ENCODE results near the gene MYL3.
"Not testable (repeated sequence)": the region's sequence is repeated elsewhere in the genome, so short reads cannot be mapped to it uniquely, and the experiment has no call there.

The MYL3 gene

DNA sequence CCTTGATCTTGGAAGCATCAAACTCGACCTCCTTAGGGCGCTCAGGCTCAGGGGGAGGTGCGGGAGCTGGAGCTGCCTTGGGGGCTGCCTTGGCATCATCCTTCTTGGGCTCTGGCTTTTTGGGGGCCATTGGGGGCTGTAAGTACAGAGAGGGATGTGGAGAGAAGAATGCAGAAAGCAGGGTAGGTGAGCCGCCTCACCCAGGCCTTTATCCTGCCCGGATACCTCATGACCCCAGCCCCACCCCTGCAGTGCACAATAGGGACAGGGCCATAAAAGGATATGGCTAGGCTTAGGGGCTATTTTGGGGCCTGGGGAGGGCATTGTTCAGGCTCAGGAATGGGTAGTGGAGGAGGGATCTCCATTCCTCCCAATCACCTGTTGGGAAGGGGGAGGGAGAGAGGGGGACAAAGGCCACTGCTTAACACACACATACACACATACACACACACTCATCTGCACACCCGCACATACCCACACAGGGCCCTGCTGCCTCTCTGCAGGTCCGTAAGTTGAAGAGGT lies at the start of gene MYL3:
Gene MYL3, minus strand, starts transcription at position 184 of the 522 bp plus-strand sequence. Its CDS starts 54 bp downstream, at position 130.
- DNase-seq (ENCODE audit: low read depth in 2 of 2) = no peak

DNA sequence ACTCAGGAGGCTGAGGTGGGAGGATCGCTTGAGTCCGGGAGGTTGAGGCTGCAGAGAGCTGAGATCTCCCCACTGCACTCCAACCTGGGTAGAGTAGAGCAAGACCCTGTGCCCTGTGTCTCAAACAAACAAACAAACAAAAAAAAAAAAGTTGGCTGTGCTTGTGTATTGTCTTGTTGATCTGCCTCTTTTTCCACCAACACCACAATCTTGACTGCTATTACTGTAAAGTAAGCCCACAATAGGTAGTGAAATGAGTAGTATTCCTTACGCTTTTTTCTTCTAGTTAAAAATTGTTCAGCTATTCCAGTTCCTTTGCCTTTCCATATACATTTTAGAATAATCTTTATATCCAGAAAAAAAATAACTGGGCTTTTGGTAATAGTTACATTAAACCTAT lies 49.7 kb upstream of the MYL3 start:
- no peak for DNase-seq (ENCODE audit: low read depth in 2 of 2)

DNA sequence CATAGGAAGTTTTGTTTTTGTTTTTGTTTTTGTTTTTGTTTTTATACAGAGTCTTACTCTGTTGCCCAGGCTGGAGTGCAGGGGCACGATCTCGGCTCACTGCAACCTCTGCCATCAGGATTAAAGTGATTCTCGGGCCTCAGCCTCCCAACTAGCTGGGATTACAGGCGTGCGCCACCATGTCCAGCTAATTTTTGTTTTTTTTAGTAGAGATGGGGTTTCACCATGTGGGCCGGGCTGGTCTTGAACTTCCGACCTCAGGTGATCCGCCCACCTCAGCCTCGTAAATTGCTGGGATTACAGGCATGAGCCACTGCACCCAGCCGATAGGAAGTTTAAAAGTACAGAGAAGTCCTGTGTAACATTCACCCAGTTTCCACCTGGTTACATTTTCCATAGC lies 47.7 kb upstream of the MYL3 start:
- DNase-seq (ENCODE audit: low read depth in 2 of 2) = not testable (repeated sequence)

DNA sequence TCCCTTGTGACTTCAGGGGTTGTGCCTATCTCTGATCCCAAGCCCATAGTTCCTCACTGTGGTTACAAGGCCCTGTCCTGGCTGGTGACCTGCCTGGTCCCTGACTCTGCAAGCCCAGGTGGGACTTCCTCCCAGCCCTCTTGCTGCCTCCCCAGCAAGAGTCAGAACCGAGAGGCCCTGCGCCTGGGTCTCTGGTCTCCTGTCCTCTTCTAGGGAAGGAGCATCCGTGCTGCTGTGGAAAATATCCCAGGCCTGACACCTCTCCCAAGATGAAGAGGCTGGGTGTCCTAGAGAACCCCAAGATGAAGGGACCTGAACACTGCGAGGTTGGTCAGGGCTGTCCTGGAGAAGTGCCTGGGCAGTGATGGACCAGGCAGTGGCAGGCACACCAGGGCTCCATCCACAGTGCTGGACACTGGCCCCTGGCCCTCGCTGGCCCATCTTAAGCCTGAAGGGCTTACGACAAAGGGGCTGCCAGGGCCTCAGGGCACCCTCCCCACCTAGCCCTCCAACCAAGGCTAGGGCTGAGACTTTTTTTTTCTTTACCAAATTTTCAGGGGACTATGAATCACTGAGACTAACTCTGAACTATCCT lies 47.0 kb upstream of the MYL3 start:
- no peak for DNase-seq (ENCODE audit: low read depth in 2 of 2)

DNA sequence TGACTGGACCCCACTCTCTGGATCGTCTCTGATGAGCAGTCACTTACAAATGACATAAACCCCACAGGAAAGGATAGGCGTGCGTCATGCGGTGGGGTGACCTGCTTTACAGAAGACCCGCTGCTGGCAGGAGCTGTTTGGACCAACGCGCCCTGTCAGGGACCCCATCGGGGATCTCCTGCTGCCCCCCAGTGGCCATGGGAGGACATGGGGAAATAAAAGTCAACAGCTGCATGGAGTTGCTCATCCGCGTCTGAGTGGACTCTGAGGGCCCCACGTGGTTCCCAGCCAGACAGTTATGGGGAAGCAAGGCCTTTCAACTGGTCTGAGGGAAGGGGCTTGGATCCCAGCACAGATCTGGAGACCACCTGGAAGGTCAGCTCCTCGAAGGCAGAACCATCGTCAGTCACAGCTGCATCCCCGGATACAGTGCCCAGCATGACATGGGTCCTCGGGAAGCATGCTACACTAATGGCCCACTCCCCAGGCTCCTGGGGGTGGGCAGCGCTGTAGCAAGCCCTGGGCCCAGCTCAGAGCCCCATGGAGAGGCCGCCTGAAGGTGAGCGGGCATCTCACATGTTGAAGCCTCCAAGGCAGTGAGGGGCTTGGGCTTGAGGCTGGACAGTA lies 46.4 kb upstream of the MYL3 start:
- DNase-seq (ENCODE audit: low read depth in 2 of 2) = peak; percentile 58

DNA sequence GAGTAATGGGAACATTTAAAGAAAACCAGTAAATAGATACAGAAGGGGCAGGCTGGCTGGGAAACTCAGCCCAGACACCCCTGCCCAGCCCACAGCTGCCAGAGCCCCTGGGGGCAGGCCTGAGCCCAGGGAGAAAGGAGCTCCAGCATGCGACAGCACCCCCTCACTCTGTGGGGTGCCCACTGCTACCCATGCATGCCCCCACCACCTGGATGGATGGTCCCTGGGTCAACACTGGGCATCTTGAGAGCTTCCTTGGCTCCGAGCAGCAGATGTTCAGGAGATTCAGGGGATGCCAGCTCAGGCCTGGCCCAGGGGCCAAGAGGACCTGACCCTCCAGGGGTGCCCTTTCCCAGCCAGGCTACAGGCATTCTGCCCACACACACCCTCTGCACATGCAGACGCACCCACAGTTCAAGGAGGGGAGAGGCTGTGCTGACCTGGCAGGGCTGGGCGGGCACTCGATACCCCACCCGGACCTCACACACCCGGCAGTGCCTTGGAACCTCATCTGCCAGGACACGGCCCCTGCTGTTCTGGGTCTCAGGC lies 45.8 kb upstream of the MYL3 start:
- no peak for DNase-seq (ENCODE audit: low read depth in 2 of 2)

DNA sequence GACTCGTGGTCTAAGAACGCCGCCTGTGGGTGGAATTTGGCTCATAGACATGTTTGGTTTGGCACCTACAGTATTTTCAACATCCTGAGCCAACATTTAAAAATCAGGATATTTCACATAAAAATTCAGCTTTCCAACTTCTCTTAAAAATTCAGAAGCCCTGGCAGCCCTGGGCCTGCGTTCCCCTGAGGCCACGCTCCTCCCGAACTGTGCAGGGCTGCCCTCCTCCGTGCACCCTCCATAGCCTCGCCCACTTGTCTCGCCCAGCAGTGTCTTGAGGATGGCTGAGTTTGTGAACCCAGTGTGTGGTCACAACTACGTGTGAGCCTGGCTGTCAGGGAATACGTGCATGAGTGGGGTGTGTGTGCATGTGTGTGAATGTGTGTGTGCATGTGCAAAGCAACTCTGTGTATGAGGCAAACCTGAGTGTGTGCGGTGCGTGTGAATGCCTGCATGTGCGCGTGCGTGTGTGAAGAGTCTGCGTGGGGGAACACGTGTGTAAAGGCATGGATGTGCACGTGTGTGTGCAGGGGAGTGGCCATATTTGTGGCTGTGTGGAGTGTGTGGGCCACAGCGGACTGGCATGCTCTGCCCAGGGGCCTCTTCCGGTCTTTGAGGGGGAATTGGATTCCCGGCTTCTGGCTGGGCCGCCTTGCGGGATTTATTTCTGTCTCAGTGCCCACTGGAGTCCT lies 45.2 kb upstream of the MYL3 start:
- DNase-seq (ENCODE audit: low read depth in 2 of 2) = peak in 1 of 2 experiments; percentile 31

DNA sequence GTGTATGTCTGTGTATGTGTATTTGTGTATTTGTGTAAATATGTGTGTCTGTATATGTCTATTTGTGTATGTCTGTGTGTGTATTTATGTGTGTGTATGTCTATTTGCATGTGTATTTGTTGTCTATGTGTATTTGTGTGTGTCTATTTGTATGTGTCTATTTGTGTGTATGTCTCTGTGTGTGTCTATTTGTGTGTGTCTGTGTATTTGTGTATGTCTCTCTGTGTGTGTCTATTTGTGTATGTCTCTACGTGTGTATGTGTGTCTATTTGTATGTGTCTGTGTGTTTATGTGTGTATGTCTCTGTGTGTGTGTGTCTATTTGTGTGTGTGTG lies 44.7 kb upstream of the MYL3 start:
- DNase-seq (ENCODE audit: low read depth in 2 of 2) = no peak

DNA sequence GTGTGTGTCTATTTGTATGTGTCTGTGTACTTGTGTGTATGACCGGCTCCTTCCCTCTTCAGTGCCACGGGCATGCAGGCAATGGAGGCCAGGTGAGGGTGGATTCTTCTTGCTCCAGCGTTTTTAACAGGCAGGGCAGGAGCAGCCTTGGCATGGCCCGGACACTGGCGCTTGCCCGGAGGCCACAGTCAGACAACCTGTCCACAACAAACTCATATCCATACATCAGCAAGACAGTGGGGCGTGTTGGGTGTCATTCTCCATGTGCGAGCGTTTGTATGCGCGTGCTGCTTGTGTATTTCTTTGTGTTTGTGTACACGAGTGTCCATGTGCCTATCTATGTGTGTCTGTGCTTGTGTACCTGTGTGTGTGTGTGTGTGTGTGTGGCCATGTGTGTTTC lies 44.0 kb upstream of the MYL3 start:
- DNase-seq (ENCODE audit: low read depth in 2 of 2) = no peak

DNA sequence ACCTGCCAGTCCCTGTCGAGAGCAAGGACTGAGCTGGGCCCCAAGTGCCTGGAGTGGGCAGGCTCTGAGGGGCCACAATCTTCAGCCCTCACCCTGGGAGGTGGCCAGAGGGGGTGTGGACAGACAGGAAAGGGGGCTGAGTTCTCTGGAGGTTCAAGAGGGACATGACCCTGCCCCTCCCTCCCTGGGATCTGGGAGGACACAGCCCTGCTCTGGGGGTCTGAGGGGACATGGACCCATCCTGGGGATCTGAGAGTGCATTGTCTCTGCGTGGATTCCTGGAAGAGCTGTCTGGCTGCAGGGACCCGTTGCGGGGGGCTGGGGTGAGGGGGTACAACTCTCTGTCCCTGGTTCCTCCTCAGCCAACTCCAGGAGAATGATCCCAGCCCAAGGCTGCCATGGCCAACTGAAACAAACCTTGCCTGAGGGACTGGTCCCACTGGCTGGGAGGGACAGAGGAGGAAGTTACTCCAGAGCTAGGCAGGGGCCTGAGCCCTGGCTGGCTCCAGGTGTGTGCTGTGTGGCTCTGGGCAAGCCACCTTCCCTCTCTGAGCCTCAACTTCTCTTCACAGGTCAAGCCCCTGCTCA lies 43.3 kb upstream of the MYL3 start:
- DNase-seq (ENCODE audit: low read depth in 2 of 2) = no peak

DNA sequence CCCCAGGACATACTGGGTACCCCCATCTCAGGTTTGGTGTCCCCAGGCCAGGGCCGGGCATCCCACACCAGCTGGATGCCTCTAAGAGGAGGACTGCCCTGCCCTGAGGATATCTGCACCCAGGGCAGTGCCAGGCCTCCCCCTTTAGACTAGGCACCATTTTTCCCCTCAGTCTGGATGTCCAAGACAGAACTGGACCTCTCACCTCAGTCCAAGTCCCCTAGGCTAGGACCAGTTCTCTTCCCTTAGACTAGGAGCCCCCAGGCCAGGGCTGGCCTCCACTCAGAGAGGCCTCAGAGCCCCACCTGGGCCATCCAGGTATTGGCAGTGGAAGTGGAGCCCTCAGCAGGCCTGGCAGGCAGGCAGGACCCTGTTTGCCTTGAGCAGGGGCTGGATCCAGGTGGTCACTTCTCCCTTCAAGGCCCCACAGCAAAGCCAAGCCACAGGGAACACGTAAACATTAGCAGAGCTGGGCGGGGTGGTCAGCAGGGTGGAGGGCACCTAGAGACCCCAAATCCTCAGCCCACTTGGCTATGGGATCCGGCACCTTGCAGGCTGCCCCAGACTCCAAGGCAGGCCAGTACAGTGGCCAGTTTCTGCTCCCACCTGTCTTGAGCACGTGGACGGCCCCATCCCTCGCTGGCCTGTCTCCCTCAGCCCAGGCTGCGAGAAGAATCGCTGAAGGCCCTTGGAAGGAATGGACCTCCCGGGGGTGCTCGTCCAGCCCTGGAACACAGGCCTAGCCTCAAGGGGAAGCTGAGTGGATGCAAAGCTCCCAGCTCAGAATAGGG lies 42.6 kb upstream of the MYL3 start:
- DNase-seq (ENCODE audit: low read depth in 2 of 2) = no peak

DNA sequence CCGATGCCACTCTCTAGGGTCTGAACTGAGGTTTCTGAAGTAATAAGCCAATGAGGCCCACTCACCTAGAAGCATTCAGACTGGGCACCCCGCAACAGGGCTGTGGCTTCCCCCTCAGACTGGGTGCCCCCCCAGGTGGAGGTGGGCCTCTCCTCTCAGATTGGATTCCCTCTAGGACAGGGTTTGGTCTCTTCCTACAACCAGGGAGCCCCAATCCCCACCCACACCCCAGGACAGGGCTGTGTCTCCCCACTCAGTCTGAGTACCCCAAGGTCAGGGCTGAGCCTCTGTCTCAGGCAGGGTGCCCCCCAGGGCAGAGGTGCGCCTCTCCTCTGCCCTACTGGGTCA lies 41.9 kb upstream of the MYL3 start:
- no peak for DNase-seq (ENCODE audit: low read depth in 2 of 2)

DNA sequence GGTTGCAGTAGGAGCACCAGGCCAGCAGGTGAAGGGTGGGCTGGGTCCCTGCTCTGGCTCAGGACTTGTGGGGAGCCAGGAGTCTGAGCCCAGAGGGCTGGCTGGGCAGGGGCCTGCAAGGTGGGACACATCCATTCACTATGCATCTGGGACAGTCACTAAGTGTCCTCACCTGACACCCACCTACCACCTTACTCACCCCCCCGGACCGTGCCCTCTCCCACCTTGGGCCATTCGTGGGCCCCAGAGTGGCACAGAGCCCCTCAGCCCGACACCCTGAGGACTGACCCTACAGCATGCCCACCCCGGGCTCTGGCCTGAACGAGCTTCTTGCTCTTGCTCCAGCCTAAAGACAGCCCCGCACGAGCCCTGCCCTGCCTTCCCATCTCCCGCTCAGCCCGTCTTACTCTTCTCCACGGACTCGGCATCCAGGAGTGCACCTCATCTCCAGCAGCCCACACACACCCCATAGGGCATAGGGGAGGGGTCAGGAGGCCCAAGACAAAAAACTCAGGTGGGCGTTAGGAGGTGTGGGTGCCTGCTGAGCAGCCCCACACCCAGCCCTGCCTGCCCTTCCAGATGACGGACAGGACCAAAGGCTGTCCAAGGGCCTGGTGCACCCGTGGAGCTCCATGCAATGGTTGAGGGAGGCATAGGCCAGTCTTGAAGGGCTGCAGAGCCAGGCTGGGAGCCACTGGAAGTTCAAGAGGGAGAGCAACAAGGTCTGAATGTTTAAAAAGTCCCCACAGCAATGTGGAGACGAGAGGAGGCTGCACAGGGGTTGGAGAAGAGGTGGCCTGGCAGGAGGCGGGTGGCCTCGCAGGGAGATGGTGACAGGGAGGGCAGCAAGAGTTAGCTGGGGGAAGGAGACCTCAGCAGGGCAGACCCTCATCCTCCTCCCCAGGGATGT lies 41.3 kb upstream of the MYL3 start:
- DNase-seq (ENCODE audit: low read depth in 2 of 2) = no peak

DNA sequence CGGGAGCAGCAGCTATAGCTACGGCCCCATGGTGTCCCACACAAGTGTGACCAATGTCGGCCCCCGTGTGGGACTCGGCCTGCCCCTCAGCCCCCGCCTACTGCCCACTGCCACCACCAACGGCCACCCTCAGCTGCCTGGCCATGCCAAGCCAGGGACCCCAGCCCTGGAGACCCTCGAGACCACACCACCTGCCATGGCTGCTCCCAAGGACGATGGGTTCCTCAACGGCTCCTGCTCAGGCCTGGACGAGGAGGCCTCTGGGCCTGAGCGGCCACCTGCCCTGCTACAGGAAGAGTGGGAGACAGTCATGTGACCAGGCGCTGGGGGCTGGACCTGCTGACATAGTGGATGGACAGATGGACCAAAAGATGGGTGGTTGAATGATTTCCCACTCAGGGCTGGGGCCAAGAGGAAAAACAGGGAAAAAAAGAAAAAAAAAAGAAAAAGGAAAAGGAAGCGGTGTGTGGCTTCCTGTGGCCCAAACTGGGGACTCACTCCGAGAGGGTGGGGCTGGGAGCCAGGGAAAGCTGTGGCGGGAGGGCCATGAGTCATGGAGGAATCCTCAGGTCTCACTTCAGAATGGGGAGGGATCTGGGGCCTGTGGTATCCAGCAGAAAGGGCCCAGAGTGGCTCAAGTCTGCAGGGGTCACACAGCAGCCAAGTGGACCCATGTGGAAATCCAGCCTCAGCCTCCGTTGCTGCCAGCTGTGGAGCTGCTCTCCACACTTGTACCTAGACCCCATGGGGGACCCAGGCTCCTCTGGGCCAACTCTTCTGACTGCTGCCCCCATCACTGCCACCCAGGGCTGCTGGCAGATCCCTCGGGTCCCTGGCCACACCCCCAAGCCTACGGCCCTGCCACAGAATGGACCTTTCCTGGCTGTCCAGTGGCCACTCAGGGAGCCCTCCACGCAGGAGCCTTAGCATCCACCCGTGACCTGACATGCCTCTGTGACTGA lies 40.4 kb upstream of the MYL3 start:
- DNase-seq (ENCODE audit: low read depth in 2 of 2) = no peak

DNA sequence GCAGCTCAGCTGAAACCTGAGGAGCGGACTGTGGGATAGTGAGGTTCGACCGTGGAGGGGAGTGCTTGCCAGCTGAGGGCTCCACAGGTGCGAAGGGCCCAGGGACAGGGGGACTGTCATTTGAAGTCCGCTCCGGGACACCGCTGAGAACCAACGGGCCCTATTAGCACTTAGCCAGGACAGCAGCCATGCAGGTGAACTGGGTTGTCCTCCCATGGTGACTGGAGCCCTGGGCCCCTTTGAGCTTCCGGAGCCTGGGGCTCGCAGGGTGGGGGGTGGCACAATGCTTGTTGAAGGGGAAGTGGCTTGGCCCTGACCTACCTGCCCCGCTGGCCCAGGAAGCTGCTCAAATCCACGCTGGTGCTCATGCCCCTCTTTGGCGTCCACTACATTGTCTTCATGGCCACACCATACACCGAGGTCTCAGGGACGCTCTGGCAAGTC lies 39.0 kb upstream of the MYL3 start:
- no peak for DNase-seq (ENCODE audit: low read depth in 2 of 2)

DNA sequence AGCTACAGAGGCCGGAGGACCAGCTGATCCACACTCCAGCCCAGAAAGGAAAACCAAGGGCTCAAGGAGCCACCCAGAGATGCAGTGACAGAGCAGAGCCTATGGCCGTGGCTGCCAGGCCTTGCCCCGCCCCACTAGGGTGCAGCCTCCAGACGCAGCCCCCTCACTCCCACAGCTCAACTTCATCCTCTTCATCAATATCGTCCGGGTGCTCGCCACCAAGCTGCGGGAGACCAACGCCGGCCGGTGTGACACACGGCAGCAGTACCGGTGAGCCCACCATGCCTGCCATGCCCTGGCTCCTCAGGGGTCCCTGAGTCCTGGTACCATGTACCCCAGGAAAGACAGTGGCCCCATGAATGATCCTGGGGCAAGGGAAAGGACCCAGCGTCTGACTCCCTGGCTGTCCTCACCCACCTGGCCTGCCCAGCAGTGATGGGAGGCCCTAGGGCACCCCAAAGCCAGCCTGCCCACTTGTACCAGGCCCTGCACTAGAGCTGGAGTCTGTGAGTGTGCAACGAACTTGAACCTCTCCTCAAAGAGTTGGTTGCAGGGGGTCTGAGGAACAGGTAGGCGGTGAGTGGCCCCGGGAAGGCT lies 38.4 kb upstream of the MYL3 start:
- DNase-seq (ENCODE audit: low read depth in 2 of 2) = no peak

DNA sequence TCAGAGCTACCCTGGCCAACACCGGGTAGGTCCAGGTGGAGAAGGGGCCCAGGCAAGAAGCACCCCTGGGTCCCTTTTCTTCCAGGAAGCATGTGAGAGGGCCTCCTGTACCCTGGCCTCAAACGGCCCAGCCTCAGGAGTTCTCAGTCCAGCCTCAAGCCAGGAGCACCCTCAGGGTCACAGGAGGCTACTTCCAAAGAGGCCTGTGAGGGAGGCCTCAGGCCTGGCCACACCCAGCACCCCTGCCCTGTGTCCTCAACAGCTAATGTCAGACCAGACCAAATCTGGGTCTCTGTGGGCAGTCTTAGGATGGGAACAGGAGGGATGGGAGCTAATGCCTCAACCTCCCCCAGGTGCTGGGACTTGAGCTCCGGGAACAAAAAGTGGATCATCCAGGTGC lies 37.8 kb upstream of the MYL3 start:
- DNase-seq (ENCODE audit: low read depth in 2 of 2) = no peak

DNA sequence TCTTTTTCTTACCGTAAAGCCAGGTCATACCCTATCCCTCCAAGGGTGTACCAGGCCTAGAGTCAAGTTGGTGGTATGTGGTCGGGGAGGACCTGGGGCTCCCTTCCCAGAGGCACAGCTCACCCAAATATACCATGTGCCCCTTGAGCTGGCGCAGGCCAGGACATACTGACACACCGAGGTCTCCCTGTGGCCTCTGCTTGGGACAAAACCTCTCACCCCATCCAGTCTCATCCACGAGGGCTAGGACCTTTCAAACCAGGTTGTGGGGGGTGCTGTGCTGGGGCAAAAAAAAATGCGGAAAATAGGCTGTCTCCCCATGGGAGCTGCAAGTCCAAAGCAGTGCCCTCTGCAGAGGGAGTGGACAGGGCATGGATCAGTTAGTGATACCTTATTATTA lies 37.1 kb upstream of the MYL3 start:
- no peak for DNase-seq (ENCODE audit: low read depth in 2 of 2)

DNA sequence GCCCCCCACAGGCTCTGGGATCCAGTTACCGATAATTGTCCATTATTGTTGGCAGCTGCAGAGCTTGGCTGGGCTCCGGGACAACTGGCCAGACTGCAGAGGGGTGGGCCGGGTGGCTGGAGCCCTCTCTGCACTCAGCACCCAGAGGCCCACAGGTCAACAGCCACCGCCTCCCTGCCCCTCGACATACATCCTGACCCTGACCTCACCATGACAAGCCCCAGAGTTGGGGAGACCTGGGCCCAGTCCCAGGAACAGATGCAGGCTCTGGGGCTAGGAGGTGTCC lies 36.7 kb upstream of the MYL3 start:
- DNase-seq (ENCODE audit: low read depth in 2 of 2) = no peak
